A549 (cell line): ENCODE measurements around the gene CARD11. TPM values are rescaled to one million over a fixed set of nuclear protein-coding genes. Genes with fewer than 3 reads are reported as not detected.
A peak's percentile ranks its signal among the peaks of the same experiment; 100 is the strongest.

Source experiments
- BHLHE40 ChIP-seq: IDR thresholded peaks from 2 replicates; pipeline ENCODE4 v1.6.1; 2012; ENCODE audit warnings: low read depth, low read length, inconsistent platforms
- CEBPB ChIP-seq, 2 experiments: fragments of >200 bp in 1 of 2; sonication (Bioruptor Twin) in 1 of 2; formaldehyde crosslinking in 1 of 2; IDR thresholded peaks; 2 replicates each; pipeline ENCODE4 v1.6.1; 2012 to 2016
- EHMT2 ChIP-seq: fragments of 200-600 bp; sonication (generic); IDR thresholded peaks from 2 replicates; pipeline ENCODE4 v1.6.1; 2016; ENCODE audit warnings: antibody characterized with exemption, low read depth, mild to moderate bottlenecking, moderate library complexity
- EP300 ChIP-seq, 2 experiments: fragments of >200 bp; sonication (Bioruptor Twin); formaldehyde crosslinking; IDR thresholded peaks; 2 replicates in 1 of 2; 3 replicates in 1 of 2; pipeline ENCODE4 v1.6.1; 2016 to 2017
- FOSL2 ChIP-seq, 2 experiments: fragments of 450-650 bp in 1 of 2; fragments of >200 bp in 1 of 2; sonication (Bioruptor Twin) in 1 of 2; formaldehyde crosslinking; IDR thresholded peaks; 2 replicates each; pipeline versions ENCODE4 v1.5.0 to v1.6.1; 2016 to 2020; ENCODE audit warnings: mild to moderate bottlenecking in 1 of 2, moderate library complexity in 1 of 2
- FOXS1 ChIP-seq: fragments of 250-450 bp; sonication (Bioruptor Pico); IDR thresholded peaks from 2 replicates; pipeline ENCODE4 v1.5.0; 2020; ENCODE audit warnings: mild to moderate bottlenecking, moderate library complexity
- GATA3 ChIP-seq: IDR thresholded peaks from 2 replicates; pipeline ENCODE4 v1.6.1; 2012; ENCODE audit warnings: borderline replicate concordance
- HOXB13 ChIP-seq: fragments of 250-450 bp; sonication (Bioruptor Pico); IDR thresholded peaks from 2 replicates; pipeline ENCODE4 v1.5.0; 2020; ENCODE audit warnings: low read depth, mild to moderate bottlenecking, moderate library complexity
- NPAS2 ChIP-seq: fragments of 250-450 bp; sonication (Bioruptor Pico); IDR thresholded peaks from 2 replicates; pipeline ENCODE4 v1.8.0; 2022; ENCODE audit warnings: mild to moderate bottlenecking, moderate library complexity, borderline replicate concordance
- NR3C1 ChIP-seq: fragments of >200 bp; sonication (Bioruptor Twin); formaldehyde crosslinking; IDR thresholded peaks from 3 replicates; pipeline ENCODE4 v1.6.1; 2017
- POLR2A ChIP-seq: IDR thresholded peaks from 2 replicates; pipeline ENCODE4 v1.6.1; 2012; ENCODE audit warnings: mild to moderate bottlenecking, low read length
- RAD21 ChIP-seq, 2 experiments: fragments of >200 bp in 1 of 2; sonication (Bioruptor Twin) in 1 of 2; formaldehyde crosslinking in 1 of 2; IDR thresholded peaks in 1 of 2; conservative IDR thresholded peaks in 1 of 2; 2 replicates in 1 of 2; 3 replicates in 1 of 2; pipeline ENCODE4 v1.6.1; 2012 to 2018; ENCODE audit warnings: inconsistent platforms in 1 of 2
- RCOR1 ChIP-seq: fragments of 150-350 bp; IDR thresholded peaks from 2 replicates; pipeline ENCODE4 v1.6.1; 2014; ENCODE audit warnings: antibody characterized with exemption, low read length, low read depth
- SMC3 ChIP-seq: fragments of >200 bp; sonication (Bioruptor Twin); formaldehyde crosslinking; IDR thresholded peaks from 3 replicates; pipeline ENCODE4 v1.6.1; 2018; ENCODE audit warnings: inconsistent platforms
- ZSCAN20 ChIP-seq: fragments of 250-450 bp; sonication (Bioruptor Pico); IDR thresholded peaks from 2 replicates; pipeline ENCODE4 v1.8.0; 2022; ENCODE audit warnings: mild to moderate bottlenecking, moderate library complexity
- polyA plus RNA-seq, 4 experiments: library from polyadenylated mRNA; depleted of rRNA in 3 of 4; stranded (reverse); fragments of >200 nt; fragmentation: RNase III in 1 of 4; extraction: RNeasy Plus Mini Kit Qiagen cat#74134 plus additional on column Dnase treatment in 1 of 4; gene quantifications; 2 replicates in 3 of 4; 3 replicates in 1 of 4; pipeline ENCODE4 v1.2.3, GENCODE V29; 2011 to 2017
- TF ChIP-seq, protein P1 (sequence below): IDR thresholded peaks from 2 replicates; pipeline ENCODE4 v1.6.1; 2012; ENCODE audit warnings: low read depth, borderline replicate concordance
- TF ChIP-seq, protein P2 (sequence below): fragments of >200 bp; sonication (Bioruptor Twin); formaldehyde crosslinking; IDR thresholded peaks from 3 replicates; pipeline ENCODE4 v1.5.1; 2016
- TF ChIP-seq, protein P3 (sequence below): fragments of 450-650 bp; IDR thresholded peaks from 2 replicates; pipeline ENCODE4 v1.6.1; 2014; ENCODE audit warnings: antibody characterized with exemption
- TF ChIP-seq, protein P4 (sequence below): fragments of 150-350 bp; IDR thresholded peaks from 2 replicates; pipeline ENCODE4 v1.6.1; 2014; ENCODE audit warnings: low read depth, mild to moderate bottlenecking, low read length
- TF ChIP-seq, protein P5 (sequence below): IDR thresholded peaks from 2 replicates; pipeline ENCODE4 v1.6.1; 2012
- TF ChIP-seq, protein P6 (sequence below): fragments of 250-450 bp; sonication (Bioruptor Pico); IDR thresholded peaks from 2 replicates; pipeline ENCODE4 v1.5.0; 2021; ENCODE audit warnings: mild to moderate bottlenecking, moderate library complexity, borderline replicate concordance
- TF ChIP-seq, protein P7 (sequence below): fragments of >200 bp; sonication (Bioruptor Twin); formaldehyde crosslinking; IDR thresholded peaks from 2 replicates; pipeline ENCODE4 v1.6.1; 2016

CARD11 gene
- polyA plus RNA-seq, 2 of the 4 experiments (the other 2 are of a cell fraction): 0.48 to 1.1 TPM

DNA sequence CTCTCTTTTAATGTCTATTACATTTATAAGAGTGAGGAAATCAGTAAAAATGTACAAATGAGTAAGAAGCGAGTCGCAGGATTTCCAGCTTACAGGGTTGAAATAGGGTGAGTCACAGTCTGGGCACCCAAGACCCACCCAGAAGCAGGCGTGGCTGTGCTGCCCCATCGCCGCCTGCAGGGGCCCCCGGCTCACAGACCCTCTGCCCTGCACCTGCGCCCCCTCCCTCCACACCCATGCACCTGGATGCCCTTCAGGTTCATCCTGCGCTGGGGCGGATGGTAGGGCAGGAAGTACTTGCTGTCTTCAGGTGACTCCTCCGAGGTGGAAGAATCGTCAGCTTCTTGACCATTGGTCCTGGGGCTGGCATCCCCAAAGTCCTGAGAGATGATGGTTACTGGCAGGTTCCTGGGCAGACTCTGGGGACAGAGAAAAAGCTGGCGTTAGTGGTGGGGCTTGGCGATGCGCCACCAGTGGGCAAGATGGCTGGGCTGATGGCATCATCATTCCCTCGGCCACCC lies 109.4 kb downstream of the CARD11 start (continued):
- TF ChIP-seq, protein P1, sequence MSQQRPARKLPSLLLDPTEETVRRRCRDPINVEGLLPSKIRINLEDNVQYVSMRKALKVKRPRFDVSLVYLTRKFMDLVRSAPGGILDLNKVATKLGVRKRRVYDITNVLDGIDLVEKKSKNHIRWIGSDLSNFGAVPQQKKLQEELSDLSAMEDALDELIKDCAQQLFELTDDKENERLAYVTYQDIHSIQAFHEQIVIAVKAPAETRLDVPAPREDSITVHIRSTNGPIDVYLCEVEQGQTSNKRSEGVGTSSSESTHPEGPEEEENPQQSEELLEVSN: no peak
- TF ChIP-seq NR3C1: no peak
- peak in 1 of 2 experiments; percentile 36; a peak in 1 of 4 replicates for TF ChIP-seq CEBPB (IDR thresholded peaks at IDR 0.05)
- TF ChIP-seq HOXB13 (CRISPR knock-in tag): no peak
- TF ChIP-seq GATA3: no peak
- TF ChIP-seq, protein P2, sequence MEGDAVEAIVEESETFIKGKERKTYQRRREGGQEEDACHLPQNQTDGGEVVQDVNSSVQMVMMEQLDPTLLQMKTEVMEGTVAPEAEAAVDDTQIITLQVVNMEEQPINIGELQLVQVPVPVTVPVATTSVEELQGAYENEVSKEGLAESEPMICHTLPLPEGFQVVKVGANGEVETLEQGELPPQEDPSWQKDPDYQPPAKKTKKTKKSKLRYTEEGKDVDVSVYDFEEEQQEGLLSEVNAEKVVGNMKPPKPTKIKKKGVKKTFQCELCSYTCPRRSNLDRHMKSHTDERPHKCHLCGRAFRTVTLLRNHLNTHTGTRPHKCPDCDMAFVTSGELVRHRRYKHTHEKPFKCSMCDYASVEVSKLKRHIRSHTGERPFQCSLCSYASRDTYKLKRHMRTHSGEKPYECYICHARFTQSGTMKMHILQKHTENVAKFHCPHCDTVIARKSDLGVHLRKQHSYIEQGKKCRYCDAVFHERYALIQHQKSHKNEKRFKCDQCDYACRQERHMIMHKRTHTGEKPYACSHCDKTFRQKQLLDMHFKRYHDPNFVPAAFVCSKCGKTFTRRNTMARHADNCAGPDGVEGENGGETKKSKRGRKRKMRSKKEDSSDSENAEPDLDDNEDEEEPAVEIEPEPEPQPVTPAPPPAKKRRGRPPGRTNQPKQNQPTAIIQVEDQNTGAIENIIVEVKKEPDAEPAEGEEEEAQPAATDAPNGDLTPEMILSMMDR: no peak
- TF ChIP-seq BHLHE40: no peak
- no peak for TF ChIP-seq EHMT2
- TF ChIP-seq POLR2A: no peak
- TF ChIP-seq SMC3: peak; percentile 6; the same call in 1 of the 3 replicates
- TF ChIP-seq ZSCAN20 (CRISPR knock-in tag): no peak
- TF ChIP-seq, protein P3, sequence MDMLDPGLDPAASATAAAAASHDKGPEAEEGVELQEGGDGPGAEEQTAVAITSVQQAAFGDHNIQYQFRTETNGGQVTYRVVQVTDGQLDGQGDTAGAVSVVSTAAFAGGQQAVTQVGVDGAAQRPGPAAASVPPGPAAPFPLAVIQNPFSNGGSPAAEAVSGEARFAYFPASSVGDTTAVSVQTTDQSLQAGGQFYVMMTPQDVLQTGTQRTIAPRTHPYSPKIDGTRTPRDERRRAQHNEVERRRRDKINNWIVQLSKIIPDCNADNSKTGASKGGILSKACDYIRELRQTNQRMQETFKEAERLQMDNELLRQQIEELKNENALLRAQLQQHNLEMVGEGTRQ: no peak
- TF ChIP-seq, protein P4, sequence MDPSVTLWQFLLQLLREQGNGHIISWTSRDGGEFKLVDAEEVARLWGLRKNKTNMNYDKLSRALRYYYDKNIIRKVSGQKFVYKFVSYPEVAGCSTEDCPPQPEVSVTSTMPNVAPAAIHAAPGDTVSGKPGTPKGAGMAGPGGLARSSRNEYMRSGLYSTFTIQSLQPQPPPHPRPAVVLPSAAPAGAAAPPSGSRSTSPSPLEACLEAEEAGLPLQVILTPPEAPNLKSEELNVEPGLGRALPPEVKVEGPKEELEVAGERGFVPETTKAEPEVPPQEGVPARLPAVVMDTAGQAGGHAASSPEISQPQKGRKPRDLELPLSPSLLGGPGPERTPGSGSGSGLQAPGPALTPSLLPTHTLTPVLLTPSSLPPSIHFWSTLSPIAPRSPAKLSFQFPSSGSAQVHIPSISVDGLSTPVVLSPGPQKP: no peak
- TF ChIP-seq EP300 (IDR thresholded peaks at IDR 0.05): peak in 1 of 2 experiments; percentile 59; a peak in 2 of 5 replicates
- TF ChIP-seq, protein P5, sequence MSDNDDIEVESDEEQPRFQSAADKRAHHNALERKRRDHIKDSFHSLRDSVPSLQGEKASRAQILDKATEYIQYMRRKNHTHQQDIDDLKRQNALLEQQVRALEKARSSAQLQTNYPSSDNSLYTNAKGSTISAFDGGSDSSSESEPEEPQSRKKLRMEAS: 0 out of 2 replicates have a peak, but pooled peaks have one; percentile 21
- TF ChIP-seq, protein P6, sequence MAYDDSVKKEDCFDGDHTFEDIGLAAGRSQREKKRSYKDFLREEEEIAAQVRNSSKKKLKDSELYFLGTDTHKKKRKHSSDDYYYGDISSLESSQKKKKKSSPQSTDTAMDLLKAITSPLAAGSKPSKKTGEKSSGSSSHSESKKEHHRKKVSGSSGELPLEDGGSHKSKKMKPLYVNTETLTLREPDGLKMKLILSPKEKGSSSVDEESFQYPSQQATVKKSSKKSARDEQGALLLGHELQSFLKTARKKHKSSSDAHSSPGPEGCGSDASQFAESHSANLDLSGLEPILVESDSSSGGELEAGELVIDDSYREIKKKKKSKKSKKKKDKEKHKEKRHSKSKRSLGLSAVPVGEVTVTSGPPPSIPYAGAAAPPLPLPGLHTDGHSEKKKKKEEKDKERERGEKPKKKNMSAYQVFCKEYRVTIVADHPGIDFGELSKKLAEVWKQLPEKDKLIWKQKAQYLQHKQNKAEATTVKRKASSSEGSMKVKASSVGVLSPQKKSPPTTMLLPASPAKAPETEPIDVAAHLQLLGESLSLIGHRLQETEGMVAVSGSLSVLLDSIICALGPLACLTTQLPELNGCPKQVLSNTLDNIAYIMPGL (CRISPR knock-in tag): no peak
- TF ChIP-seq RCOR1: no peak
- peak; percentile 59 for TF ChIP-seq FOSL2 (IDR thresholded peaks at IDR 0.05)
- peak; percentile 81 for TF ChIP-seq FOSL2 (CRISPR knock-in tag; IDR thresholded peaks at IDR 0.05)
- no peak for TF ChIP-seq FOXS1 (CRISPR knock-in tag)
- no peak for TF ChIP-seq NPAS2 (CRISPR knock-in tag)
- no peak for TF ChIP-seq RAD21 (conservative IDR thresholded peaks at IDR 0.05 in 1 of 2, IDR thresholded peaks at IDR 0.05 in 1 of 2)
- TF ChIP-seq, protein P7, sequence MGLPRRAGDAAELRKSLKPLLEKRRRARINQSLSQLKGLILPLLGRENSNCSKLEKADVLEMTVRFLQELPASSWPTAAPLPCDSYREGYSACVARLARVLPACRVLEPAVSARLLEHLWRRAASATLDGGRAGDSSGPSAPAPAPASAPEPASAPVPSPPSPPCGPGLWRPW: no peak
